ENCODE results near the gene KLC4. TPM values are rescaled to one million over a fixed set of nuclear protein-coding genes. Genes with fewer than 3 reads are reported as not detected.

Gene KLC4
- total RNA-seq, 8 experiments from 2014 or later: 18.7 to 57.3 (median 32.7) TPM

DNA sequence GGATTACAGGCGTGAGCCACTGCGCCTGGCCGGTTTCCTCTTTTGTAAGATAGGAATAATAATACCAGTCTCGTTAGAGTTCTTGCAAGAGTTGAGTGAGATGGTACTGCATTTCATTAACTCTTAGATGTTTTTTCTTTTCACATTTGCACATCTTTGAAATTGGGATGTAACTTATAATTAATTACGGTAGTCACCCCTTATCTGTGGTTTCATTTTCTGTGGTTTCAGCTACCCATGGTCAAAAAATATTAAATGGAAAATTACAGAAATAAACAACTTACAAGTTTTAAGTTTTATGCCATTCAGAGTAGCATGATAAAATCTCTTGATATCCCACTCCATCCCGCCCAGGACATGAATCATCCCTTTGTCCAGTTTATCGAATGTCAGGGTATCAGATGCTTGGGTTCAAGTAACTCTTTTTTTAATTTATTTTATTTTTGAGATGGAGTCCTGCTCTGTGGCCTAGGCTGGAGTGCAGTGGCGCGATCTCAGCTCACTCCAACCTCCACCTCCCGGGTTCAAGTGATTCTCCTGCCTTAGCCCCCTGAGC lies 32.1 kb downstream of the KLC4 start:
- Histone ChIP-seq H3K4me1 (replicated peaks in 1 of 2) (peaks cover 29 to 48% of the 10 kb centered on the region in 2 donors), H3K4me3 (no peak overlapping the region), H3K27ac (no peak overlapping the region)
- in situ Hi-C loops (cut with MboI; ENCODE audit: low pct_unique_long_range_greater_than_20kb in 2 of 9, low sequenced_read_pairs in 9 of 9, unreplicated experiment in 9 of 9): no loop called here
- no peak for ATAC-seq (replicated peaks in 6 of 8)
- WGBS, 10 experiments: 49 to 95% (median 87%) methylated on average over 3 to 7 of the region's 10 CpGs; no CpG with 5 or more reads in 2 of the 10 experiments

DNA sequence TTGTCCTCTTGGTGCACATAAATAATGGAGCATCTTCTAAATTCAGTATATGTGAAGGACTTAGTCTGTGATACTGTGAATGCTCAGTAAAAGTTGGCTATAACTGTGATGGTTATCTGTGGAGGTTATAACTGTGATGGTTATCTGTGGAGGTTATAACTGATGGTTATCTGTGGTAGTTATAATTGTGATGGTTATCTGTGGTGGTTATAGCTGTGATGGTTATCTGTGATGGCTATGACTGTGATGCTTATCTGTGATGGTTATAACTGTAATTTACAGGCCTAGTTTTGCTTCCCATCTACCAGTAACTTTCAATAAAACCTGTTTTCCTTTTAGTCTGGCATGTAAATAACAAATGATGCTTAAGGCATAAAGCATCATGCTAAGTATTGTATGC lies 33.2 kb downstream of the KLC4 start:
- Histone ChIP-seq H3K4me3 (no peak overlapping the region), H3K27ac (peak overlapping the region; percentile 79 to 85), H3K4me1 (replicated peaks in 1 of 2) (peaks cover 36 to 57% of the 10 kb centered on the region in 2 donors)
- in situ Hi-C loops (cut with MboI; ENCODE audit: low pct_unique_long_range_greater_than_20kb in 2 of 9, low sequenced_read_pairs in 9 of 9, unreplicated experiment in 9 of 9): no loop called here
- no peak for ATAC-seq (replicated peaks in 6 of 8)

DNA sequence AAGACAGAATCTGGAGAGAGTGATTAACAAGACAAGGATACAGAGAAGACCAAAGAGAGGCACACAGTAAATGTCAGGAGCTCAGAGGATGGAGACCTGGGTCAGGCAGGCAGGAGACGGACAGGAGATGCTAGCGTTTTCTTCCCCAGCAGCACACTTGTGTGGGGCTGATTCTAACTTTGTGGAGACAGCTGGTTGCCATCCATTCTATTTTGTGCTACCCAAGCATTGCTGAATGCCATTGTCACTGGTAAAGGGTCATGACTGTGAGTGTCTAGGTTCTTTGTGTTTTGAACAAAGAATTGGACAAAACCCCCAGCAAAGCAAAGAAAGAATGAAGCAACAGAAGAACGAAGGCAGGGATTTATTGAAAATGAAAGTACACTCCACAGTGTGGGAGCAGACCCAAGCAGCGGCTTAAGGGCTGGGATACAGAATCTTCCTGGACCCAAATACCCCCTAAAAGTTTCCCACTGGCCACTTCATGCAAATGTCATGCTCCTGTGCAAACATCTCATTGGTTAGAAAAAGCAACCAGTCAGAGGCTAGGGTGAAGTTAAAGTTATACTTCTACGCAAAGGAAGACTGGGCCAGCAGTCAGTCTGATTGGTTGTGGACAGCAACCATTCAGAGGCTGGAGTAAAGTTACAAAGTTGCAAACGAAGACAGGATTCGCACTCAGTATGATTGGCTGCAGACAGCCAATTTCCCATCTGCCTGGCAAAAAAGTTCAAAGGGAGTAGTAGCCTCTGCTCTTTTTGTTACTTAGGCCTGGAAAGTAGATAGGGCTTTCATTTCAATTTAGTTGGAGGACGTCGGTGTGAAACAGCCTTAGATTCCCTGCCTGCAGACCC lies 34.2 kb downstream of the KLC4 start:
- peak; percentile 39 to 77 (median 54) for ATAC-seq (replicated peaks in 6 of 8)
- in situ Hi-C loops (cut with MboI; ENCODE audit: low pct_unique_long_range_greater_than_20kb in 2 of 9, low sequenced_read_pairs in 9 of 9, unreplicated experiment in 9 of 9): no loop called here
- Histone ChIP-seq H3K4me3 (peak overlapping the region in 4 of 5 donors; percentile 4 to 21 (median 14)), H3K4me1 (replicated peaks in 1 of 2) (peaks cover 37 to 62% of the 10 kb centered on the region in 2 donors), H3K27ac (peak overlapping the region; percentile 79 to 85)
- 0 to 48% (median 27%) methylated on average over 1 to 9 of the region's 9 CpGs; no CpG with 5 or more reads in 1 of the 10 experiments for WGBS, 10 experiments

DNA sequence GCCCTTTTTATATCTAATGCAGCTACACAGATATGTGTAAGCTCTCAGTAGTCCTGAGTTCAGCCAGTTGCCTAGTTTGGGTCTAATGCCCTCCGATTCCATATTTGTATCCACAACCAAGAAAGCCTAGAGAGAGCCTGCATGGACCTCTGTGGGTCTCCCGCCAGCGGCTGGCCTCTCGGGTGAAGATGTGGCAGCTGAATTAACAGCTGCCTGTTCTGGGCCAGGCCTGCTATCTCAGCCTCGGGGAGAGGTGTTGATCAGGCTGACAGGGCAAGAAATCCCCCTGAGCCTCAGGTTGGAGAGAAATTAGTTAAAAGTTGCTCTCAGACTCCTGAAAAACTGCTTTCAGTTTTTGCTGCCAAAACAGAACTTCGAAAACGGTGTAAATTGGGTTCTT lies 36.5 kb downstream of the KLC4 start:
- Histone ChIP-seq H3K4me1 (replicated peaks in 1 of 2) (peaks cover 21 to 42% of the 10 kb centered on the region in 2 donors), H3K4me3 (no peak overlapping the region), H3K27ac (peak overlapping the region; percentile 20 to 75)
- in situ Hi-C loops (cut with MboI; ENCODE audit: low pct_unique_long_range_greater_than_20kb in 2 of 9, low sequenced_read_pairs in 9 of 9, unreplicated experiment in 9 of 9): no loop called here
- no peak for ATAC-seq (replicated peaks in 6 of 8)
- 20 to 83% (median 55%) methylated on average over 1 to 6 of the region's 7 CpGs; no CpG with 5 or more reads in 3 of the 10 experiments for WGBS, 10 experiments

DNA sequence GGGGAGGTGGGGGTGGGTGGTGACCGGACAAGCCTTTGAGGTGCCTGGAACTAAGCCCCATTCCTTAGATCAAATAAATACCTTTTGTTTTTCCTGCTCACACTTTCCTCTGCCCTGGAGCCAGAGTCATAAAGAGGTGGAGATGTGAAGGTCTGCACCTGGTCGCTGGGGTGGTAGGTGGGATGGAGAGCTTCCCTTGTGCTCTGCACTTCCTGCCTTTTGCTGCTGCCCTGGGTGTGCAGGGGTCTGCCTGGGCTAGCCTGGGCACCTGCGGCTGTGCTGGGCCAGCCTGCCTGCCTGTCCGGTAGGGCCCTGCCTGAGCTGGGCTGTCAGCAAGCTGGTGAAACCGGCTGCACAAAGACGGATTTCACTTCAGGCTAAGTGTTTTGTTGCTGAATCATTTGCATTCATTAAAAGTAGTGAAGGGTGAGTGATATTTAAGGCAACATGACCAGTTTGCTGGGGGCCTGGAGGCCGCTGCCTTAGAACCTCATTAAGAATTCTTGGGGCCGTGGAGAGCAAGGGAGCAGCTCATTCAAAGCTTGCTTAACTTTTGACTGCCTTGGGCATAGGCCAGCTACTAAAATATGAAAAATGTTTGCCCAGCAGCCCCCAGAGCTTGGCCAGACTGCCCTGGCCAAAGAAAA lies 37.1 kb downstream of the KLC4 start:
- Histone ChIP-seq H3K27ac (peak overlapping the region; percentile 20 to 75), H3K4me3 (no peak overlapping the region), H3K4me1 (replicated peaks in 1 of 2) (peaks cover 21 to 42% of the 10 kb centered on the region in 2 donors)
- peak; percentile 65 to 89 (median 82) for ATAC-seq (replicated peaks in 6 of 8)
- in situ Hi-C loops (cut with MboI; ENCODE audit: low pct_unique_long_range_greater_than_20kb in 2 of 9, low sequenced_read_pairs in 9 of 9, unreplicated experiment in 9 of 9): no loop called here
- 0 to 80% (median 14%) methylated on average over 1 to 5 of the region's 8 CpGs; no CpG with 5 or more reads in 1 of the 10 experiments for WGBS, 10 experiments

DNA sequence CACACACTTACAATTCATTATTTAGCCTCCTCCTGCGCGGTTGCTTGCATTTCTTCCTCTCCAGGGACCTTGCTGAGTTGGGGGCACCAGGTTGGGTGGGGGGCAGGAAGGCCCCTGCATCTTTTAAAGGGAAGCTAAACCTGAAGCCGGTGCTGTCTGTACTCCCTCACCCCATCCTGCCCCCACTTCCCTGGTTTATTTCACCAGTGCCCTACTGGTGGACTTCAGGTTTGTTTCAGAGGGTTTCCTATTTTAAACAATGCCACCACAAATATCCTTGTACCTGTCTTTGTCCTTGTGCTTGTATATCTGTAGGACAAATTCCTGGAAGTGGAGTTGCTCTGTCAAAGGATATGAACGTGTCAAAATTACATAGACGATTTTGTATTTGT lies 37.7 kb downstream of the KLC4 start:
- peak overlapping the region in 1 of 2 donors; percentile 49 for H3K27ac ChIP-seq
- H3K4me3 ChIP-seq: no peak overlapping the region
- in situ Hi-C loops (cut with MboI; ENCODE audit: low pct_unique_long_range_greater_than_20kb in 2 of 9, low sequenced_read_pairs in 9 of 9, unreplicated experiment in 9 of 9): no loop called here
- 0 to 90% (median 58%) methylated on average over 1 to 5 of the region's 5 CpGs; no CpG with 5 or more reads in 1 of the 10 experiments for WGBS, 10 experiments
- peak in 1 of 8 experiments; percentile 3 for ATAC-seq (replicated peaks in 6 of 8)
- H3K4me1 ChIP-seq (replicated peaks in 1 of 2): peaks cover 21 to 42% of the 10 kb centered on the region in 2 donors

DNA sequence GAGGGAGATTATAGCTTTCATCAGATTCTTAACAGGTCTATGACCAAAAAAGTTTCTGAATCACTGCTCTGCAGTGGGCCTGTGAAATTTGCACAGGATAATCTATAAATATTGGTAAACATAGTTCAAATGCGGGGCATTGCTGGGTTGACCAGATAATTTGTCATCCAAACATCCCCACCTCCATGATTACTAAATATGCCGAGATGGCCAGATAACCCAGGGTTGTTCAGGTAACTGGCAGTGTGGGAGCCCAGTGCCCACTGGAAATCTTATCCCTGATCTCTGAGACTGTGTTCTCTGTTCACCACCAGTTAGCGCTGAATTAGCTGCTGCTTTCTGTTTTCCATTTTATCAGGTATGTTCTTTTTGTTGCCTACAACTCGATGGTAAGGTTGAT lies 38.1 kb downstream of the KLC4 start:
- Histone ChIP-seq H3K27ac (peak overlapping the region in 1 of 2 donors; percentile 7), H3K4me3 (no peak overlapping the region), H3K4me1 (replicated peaks in 1 of 2) (peaks cover 21 to 41% of the 10 kb centered on the region in 2 donors)
- in situ Hi-C loops (cut with MboI; ENCODE audit: low pct_unique_long_range_greater_than_20kb in 2 of 9, low sequenced_read_pairs in 9 of 9, unreplicated experiment in 9 of 9): no loop called here
- WGBS, 10 experiments: 67 to 100% (median 87%) methylated on average over 1 to 4 of the region's 4 CpGs; no CpG with 5 or more reads in 2 of the 10 experiments
- ATAC-seq (replicated peaks in 6 of 8): no peak

DNA sequence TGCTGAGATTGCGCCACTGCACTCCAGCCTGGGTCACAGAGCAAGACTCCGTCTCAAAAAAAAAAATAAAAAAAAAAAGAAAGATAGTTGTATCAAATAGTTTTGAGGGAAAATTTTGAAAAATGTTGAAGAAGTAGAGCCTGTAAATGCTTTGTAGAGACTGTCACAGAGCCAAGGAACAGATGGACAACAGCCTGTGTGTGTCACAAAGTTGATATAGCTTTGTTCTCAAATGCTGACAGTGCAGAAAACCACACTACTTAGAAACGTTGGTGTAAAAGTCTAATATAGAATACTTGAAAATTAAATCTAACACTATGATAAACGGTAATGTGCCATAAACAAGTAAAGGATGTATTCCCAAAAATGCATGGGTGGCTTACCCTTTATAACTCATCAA lies 42.1 kb downstream of the KLC4 start:
- H3K4me3 ChIP-seq: no peak overlapping the region
- in situ Hi-C loops (cut with MboI; ENCODE audit: low pct_unique_long_range_greater_than_20kb in 2 of 9, low sequenced_read_pairs in 9 of 9, unreplicated experiment in 9 of 9): no loop called here
- ATAC-seq (replicated peaks in 6 of 8): no peak
- H3K27ac ChIP-seq: no peak overlapping the region
- H3K4me1 ChIP-seq (replicated peaks in 1 of 2): peaks cover 8 to 19% of the 10 kb centered on the region in 2 donors
- WGBS, 10 experiments: 6 to 100% (median 75%) methylated on average over 2 to 4 of the region's 4 CpGs

DNA sequence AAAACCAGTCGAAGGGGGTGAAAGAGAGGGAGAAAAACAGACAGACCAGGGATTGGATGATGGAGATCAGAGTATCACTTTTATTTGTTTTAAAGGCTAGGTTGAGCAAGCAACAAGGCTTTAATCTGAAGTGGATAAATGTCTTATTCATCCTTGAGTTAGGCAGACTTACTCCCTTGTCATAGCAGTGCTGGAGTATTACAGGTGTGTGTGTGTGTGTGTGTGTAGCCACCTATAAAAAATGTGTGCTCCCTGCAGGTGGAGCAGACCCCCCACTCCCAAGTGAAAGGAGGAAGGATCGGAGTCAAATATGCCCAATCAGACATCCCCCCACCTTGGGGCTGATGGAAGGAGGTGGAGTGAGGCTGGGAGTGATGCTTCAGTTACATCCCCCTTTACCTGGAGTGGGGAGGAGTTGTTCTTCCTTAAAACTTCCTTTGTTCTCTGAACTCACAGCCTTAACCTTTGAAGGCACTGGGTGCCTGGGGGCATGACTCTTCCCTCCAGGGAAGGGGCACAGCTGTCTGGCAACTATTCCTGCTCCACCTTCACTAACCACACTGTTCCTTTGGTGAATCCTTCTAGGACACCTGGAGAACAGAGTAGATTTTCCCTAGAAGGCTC lies 43.9 kb downstream of the KLC4 start:
- in situ Hi-C loops (cut with MboI; ENCODE audit: low pct_unique_long_range_greater_than_20kb in 2 of 9, low sequenced_read_pairs in 9 of 9, unreplicated experiment in 9 of 9): no loop called here
- 60 to 100% (median 73%) methylated on average over 1 to 2 of the region's 2 CpGs; no CpG with 5 or more reads in 3 of the 10 experiments for WGBS, 10 experiments
- H3K27ac ChIP-seq: no peak overlapping the region
- H3K4me1 ChIP-seq (replicated peaks in 1 of 2): peaks cover 0 to 5% of the 10 kb centered on the region in 2 donors
- H3K4me3 ChIP-seq: no peak overlapping the region
- ATAC-seq (replicated peaks in 6 of 8): no peak

DNA sequence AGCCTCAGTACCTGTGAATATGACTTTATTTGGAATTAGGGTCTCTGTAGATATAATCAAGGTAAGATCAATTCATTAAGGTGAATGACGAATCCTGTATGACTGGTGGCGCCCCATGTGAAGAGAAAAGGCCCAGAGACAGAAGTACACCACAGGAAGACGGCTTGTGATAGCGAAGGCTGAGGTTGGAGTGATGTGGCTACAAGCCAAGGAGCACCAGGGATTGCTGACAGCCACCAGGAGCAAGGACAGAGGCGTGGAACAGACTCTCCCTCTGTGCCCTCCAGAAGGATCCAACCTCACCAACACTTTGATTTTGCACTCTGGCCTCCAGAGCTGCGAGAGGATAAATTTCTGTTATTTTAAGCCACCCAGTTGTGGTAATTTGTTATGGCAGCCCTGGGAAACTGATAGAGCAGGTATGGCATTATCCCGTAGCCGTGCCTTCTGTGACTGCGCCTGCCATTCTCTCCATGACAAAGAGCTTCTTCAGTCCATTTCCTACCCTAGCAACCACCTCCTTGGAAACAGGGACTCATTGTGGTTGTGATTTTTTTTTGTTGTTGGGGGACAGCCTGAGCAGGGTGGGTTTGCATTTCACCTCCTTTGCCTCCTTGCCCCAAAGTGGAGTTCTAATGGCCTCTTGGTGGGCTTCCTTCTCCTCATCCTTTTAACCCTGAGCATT lies 46.2 kb downstream of the KLC4 start:
- H3K4me1 ChIP-seq (replicated peaks in 1 of 2): peaks cover 0 to 5% of the 10 kb centered on the region in 2 donors
- no peak overlapping the region for H3K4me3 ChIP-seq
- H3K27ac ChIP-seq: peak overlapping the region; percentile 21 to 38
- WGBS, 10 experiments: 40 to 100% (median 74%) methylated on average over 1 to 7 of the region's 9 CpGs; no CpG with 5 or more reads in 2 of the 10 experiments
- ATAC-seq (replicated peaks in 6 of 8): peak in 5 of 8 experiments; percentile 60 to 93 (median 70)
- in situ Hi-C loops (cut with MboI; ENCODE audit: low pct_unique_long_range_greater_than_20kb in 2 of 9, low sequenced_read_pairs in 9 of 9, unreplicated experiment in 9 of 9): no loop called here

DNA sequence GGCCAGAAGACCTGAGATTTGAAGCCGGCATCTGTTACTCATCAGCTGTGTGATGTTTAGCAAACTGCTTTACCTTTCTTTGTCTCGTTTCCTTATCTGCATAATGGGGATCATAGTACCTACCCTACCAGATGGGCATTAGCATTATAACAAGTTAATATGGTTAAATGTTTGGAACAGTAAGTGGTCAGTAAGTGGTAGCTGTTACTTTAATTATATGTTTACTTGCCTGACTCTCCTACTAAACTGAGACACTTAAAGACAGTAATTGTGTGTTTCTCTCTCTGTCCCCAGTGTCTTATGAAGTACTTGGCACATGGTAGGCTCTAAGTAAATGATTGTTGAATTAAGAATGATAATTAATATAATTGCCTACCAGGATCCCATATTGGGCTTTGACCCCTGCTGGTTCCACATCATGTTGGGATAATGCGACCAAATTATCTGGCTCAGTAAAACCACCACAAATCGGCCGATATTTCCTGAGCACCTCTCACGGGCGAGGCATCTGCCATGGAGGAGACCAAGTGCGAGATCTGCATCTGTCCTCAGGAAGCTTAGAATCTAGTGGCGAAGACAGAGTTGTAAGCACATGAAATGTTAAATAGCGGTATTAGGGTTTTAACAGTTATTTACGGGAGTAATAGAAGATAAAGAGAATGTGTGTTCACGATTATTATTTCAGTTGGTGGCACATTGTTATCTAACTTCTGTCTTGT lies 48.1 kb downstream of the KLC4 start:
- peaks cover 0 to 5% of the 10 kb centered on the region in 2 donors for H3K4me1 ChIP-seq (replicated peaks in 1 of 2)
- no peak overlapping the region for H3K27ac ChIP-seq
- in situ Hi-C loops (cut with MboI; ENCODE audit: low pct_unique_long_range_greater_than_20kb in 2 of 9, low sequenced_read_pairs in 9 of 9, unreplicated experiment in 9 of 9): no loop called here
- H3K4me3 ChIP-seq: no peak overlapping the region
- 40 to 100% (median 95%) methylated on average over 1 to 12 of the region's 12 CpGs for WGBS, 10 experiments
- ATAC-seq (replicated peaks in 6 of 8): no peak
